Measurements from ENCODE around the gene IGF1.

The IGF1 gene

DNA sequence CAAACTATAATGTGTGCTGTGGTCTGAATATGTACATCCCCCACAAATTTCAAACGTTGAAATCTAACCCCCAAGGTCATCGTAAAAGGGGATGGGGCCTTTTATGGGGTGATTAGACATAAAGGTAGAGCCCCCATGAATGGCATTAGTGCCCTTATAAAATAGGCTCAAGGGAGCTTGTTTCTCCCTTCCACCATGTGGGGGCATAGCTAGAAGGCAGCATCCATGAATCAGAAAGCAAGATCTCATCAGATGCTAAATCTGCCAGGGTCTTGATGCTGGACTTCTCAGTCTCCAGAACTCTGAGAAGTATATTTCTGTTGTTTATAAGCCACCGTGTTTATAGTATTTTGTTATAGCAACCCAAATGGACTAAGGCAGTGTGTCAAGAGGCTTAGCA is 33.4 kb upstream of the IGF1 start:
- Histone ChIP-seq H3K4me1 (ENCODE audit: control insufficient read depth, insufficient read depth, low read depth, low read length) (no peaks in the 10 kb centered on the region), H3K9me3 (ENCODE audit: control insufficient read depth, low read length) (no peaks in the 10 kb centered on the region), H3K4me3 (ENCODE audit: insufficient read depth in 1 of 2, low read depth in 1 of 2, low read length in 2 of 2) (no peak overlapping the region), H3K18ac (ENCODE audit: low read depth in 1 of 2, low read length in 2 of 2) (no peak overlapping the region), H3K4ac (ENCODE audit: low read depth in 1 of 2, low read length in 2 of 2) (no peak overlapping the region), H2AK5ac (ENCODE audit: low read length, severe bottlenecking) (no peak overlapping the region), H2BK5ac (ENCODE audit: low read depth, low read length, poor library complexity, severe bottlenecking) (no peak overlapping the region), H2AFZ (ENCODE audit: low read depth, low read length) (no peak overlapping the region), H2BK120ac (ENCODE audit: low read depth, low read length) (no peak overlapping the region), H3K79me1 (replicated peaks; ENCODE audit: low read length, poor library complexity, severe bottlenecking) (no peaks in the 10 kb centered on the region), H2BK12ac (ENCODE audit: low read length in 2 of 2) (no peak overlapping the region), H3K14ac (ENCODE audit: low read length in 2 of 2) (no peak overlapping the region), H3K9ac (ENCODE audit: low read length) (no peak overlapping the region), H2BK15ac (ENCODE audit: low read depth, poor library complexity, severe bottlenecking) (no peak overlapping the region), H3K27me3 (ENCODE audit: control insufficient read depth in 1 of 2, insufficient read depth in 1 of 2, low read length in 2 of 2) (no peaks in the 10 kb centered on the region), H3K27ac (ENCODE audit: low read length, poor library complexity, severe bottlenecking) (no peak overlapping the region), H3K23ac (ENCODE audit: low read length in 2 of 2) (no peak overlapping the region), H4K91ac (ENCODE audit: low read length) (no peak overlapping the region), H3K4me2 (ENCODE audit: low read length, poor library complexity, severe bottlenecking) (no peak overlapping the region), H4K8ac (ENCODE audit: low read length) (no peak overlapping the region), H3K36me3 (ENCODE audit: control insufficient read depth in 1 of 2, insufficient read depth in 2 of 2, low read depth in 1 of 2, low read length in 2 of 2) (no peaks in the 10 kb centered on the region)
- WGBS = 100% methylated on average over 3 of the region's 3 CpGs
- peak; percentile 5 for DNase-seq

DNA sequence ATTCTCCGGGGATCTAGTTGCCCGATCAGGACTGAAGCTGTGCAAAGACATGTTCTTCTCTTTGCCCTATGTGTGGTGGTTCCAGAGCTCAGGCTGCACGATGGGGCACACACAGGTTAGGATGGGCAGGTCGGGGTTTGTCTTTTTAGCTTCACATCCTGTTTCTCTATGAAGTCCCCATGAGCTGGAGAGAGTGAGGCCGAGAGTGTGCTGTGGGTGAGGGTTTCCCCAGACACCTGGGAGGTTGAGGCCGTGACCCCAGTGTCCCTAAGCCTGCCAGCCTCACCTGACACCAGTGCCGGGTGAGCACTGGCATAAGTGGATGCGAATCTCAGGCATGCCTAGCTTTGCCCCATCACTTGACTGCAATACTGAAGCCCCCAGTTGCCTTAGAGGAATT is 32.9 kb upstream of the IGF1 start:
- no peak overlapping the region for H3K18ac ChIP-seq (ENCODE audit: low read depth in 1 of 2, low read length in 2 of 2)
- no peak overlapping the region for H2BK120ac ChIP-seq (ENCODE audit: low read depth, low read length)
- no peak overlapping the region for H3K23ac ChIP-seq (ENCODE audit: low read length in 2 of 2)
- no peaks in the 10 kb centered on the region for H3K4me1 ChIP-seq (ENCODE audit: control insufficient read depth, insufficient read depth, low read depth, low read length)
- H2AK5ac ChIP-seq (ENCODE audit: low read length, severe bottlenecking) = no peak overlapping the region
- no peaks in the 10 kb centered on the region for H3K27me3 ChIP-seq (ENCODE audit: control insufficient read depth in 1 of 2, insufficient read depth in 1 of 2, low read length in 2 of 2)
- H2AFZ ChIP-seq (ENCODE audit: low read depth, low read length) = no peak overlapping the region
- H3K9me3 ChIP-seq (ENCODE audit: control insufficient read depth, low read length) = no peaks in the 10 kb centered on the region
- no peak overlapping the region for H3K9ac ChIP-seq (ENCODE audit: low read length)
- no peak overlapping the region for H3K4ac ChIP-seq (ENCODE audit: low read depth in 1 of 2, low read length in 2 of 2)
- H3K27ac ChIP-seq (ENCODE audit: low read length, poor library complexity, severe bottlenecking) = no peak overlapping the region
- H3K4me2 ChIP-seq (ENCODE audit: low read length, poor library complexity, severe bottlenecking) = no peak overlapping the region
- H3K79me1 ChIP-seq (replicated peaks; ENCODE audit: low read length, poor library complexity, severe bottlenecking) = no peaks in the 10 kb centered on the region
- no peak overlapping the region for H4K8ac ChIP-seq (ENCODE audit: low read length)
- H3K36me3 ChIP-seq (ENCODE audit: control insufficient read depth in 1 of 2, insufficient read depth in 2 of 2, low read depth in 1 of 2, low read length in 2 of 2) = no peaks in the 10 kb centered on the region
- H3K14ac ChIP-seq (ENCODE audit: low read length in 2 of 2) = no peak overlapping the region
- H4K91ac ChIP-seq (ENCODE audit: low read length) = no peak overlapping the region
- H2BK12ac ChIP-seq (ENCODE audit: low read length in 2 of 2) = no peak overlapping the region
- no peak overlapping the region for H3K4me3 ChIP-seq (ENCODE audit: insufficient read depth in 1 of 2, low read depth in 1 of 2, low read length in 2 of 2)
- no peak overlapping the region for H2BK15ac ChIP-seq (ENCODE audit: low read depth, poor library complexity, severe bottlenecking)
- DNase-seq = no peak
- no peak overlapping the region for H2BK5ac ChIP-seq (ENCODE audit: low read depth, low read length, poor library complexity, severe bottlenecking)
- WGBS = 75% methylated on average over 8 of the region's 8 CpGs

DNA sequence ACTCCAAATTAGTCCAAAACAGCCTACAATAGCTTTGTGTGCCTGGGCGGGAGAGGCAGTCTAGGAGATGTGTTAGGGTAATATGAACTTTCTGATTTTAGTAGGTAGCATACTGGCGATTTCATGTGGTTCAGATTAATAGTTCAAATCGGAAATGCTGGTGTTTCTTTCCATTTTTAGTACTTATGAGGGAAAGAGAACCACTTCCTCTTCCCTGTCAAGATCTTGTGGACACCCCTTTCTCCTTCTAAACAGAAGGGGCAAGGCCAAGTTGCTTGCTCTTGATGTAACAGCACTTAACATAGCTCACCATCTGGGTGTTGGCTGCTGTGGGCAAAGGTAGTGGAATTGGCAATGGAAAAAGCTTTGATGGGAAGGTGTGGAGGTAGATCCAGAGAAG is 32.2 kb upstream of the IGF1 start:
- WGBS = 72% methylated on average over 3 of the region's 3 CpGs
- no peak for DNase-seq
- H3K9ac ChIP-seq (ENCODE audit: low read length) = no peak overlapping the region

DNA sequence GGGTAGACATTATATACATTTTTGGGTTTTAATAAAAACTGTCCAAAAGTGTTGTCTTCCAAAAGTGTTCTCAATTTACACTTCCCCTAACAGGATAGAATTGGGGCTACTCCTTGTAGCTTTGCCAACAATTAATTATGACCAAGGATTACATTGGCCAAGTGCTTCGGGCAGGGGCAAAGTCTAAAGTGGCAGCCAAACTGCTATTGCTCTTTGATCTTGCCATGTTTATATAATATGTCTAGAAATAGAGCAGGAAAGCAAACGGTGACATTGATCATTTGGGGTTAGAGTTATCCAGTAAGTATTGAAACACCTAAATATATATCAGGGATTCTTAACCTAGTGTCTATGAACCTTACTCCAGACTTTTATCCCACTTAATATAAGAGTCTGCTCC is 31.2 kb upstream of the IGF1 start:
- 73% methylated on average over 1 of the region's 2 CpGs for WGBS
- no peaks in the 10 kb centered on the region for H3K36me3 ChIP-seq (ENCODE audit: control insufficient read depth in 1 of 2, insufficient read depth in 2 of 2, low read depth in 1 of 2, low read length in 2 of 2)
- H3K79me1 ChIP-seq (replicated peaks; ENCODE audit: low read length, poor library complexity, severe bottlenecking) = no peaks in the 10 kb centered on the region

More for the DNA sequence above, 32.2 kb upstream of the IGF1 start:
- Histone ChIP-seq H2AK5ac (ENCODE audit: low read length, severe bottlenecking) (no peak overlapping the region), H2BK5ac (ENCODE audit: low read depth, low read length, poor library complexity, severe bottlenecking) (no peak overlapping the region), H3K4me1 (ENCODE audit: control insufficient read depth, insufficient read depth, low read depth, low read length) (no peaks in the 10 kb centered on the region), H3K4me3 (ENCODE audit: insufficient read depth in 1 of 2, low read depth in 1 of 2, low read length in 2 of 2) (no peak overlapping the region), H3K79me1 (replicated peaks; ENCODE audit: low read length, poor library complexity, severe bottlenecking) (no peaks in the 10 kb centered on the region), H3K9me3 (ENCODE audit: control insufficient read depth, low read length) (no peaks in the 10 kb centered on the region), H4K91ac (ENCODE audit: low read length) (no peak overlapping the region), H3K14ac (ENCODE audit: low read length in 2 of 2) (no peak overlapping the region), H2BK120ac (ENCODE audit: low read depth, low read length) (no peak overlapping the region), H2BK15ac (ENCODE audit: low read depth, poor library complexity, severe bottlenecking) (no peak overlapping the region), H2AFZ (ENCODE audit: low read depth, low read length) (no peak overlapping the region), H3K36me3 (ENCODE audit: control insufficient read depth in 1 of 2, insufficient read depth in 2 of 2, low read depth in 1 of 2, low read length in 2 of 2) (no peaks in the 10 kb centered on the region), H2BK12ac (ENCODE audit: low read length in 2 of 2) (no peak overlapping the region), H3K27me3 (ENCODE audit: control insufficient read depth in 1 of 2, insufficient read depth in 1 of 2, low read length in 2 of 2) (no peaks in the 10 kb centered on the region), H3K23ac (ENCODE audit: low read length in 2 of 2) (no peak overlapping the region), H3K4me2 (ENCODE audit: low read length, poor library complexity, severe bottlenecking) (no peak overlapping the region), H3K18ac (ENCODE audit: low read depth in 1 of 2, low read length in 2 of 2) (no peak overlapping the region), H4K8ac (ENCODE audit: low read length) (no peak overlapping the region), H3K27ac (ENCODE audit: low read length, poor library complexity, severe bottlenecking) (no peak overlapping the region), H3K4ac (ENCODE audit: low read depth in 1 of 2, low read length in 2 of 2) (no peak overlapping the region)

More for the DNA sequence above, 31.2 kb upstream of the IGF1 start:
- no peak overlapping the region for H3K18ac ChIP-seq (ENCODE audit: low read depth in 1 of 2, low read length in 2 of 2)
- no peak overlapping the region for H3K4me2 ChIP-seq (ENCODE audit: low read length, poor library complexity, severe bottlenecking)
- no peak overlapping the region for H2BK15ac ChIP-seq (ENCODE audit: low read depth, poor library complexity, severe bottlenecking)
- H2BK120ac ChIP-seq (ENCODE audit: low read depth, low read length) = no peak overlapping the region
- H3K9me3 ChIP-seq (ENCODE audit: control insufficient read depth, low read length) = no peaks in the 10 kb centered on the region
- DNase-seq = no peak
- no peak overlapping the region for H4K91ac ChIP-seq (ENCODE audit: low read length)
- no peak overlapping the region for H3K9ac ChIP-seq (ENCODE audit: low read length)
- H4K8ac ChIP-seq (ENCODE audit: low read length) = no peak overlapping the region
- H3K4me3 ChIP-seq (ENCODE audit: insufficient read depth in 1 of 2, low read depth in 1 of 2, low read length in 2 of 2) = no peak overlapping the region
- no peak overlapping the region for H3K23ac ChIP-seq (ENCODE audit: low read length in 2 of 2)
- H2BK5ac ChIP-seq (ENCODE audit: low read depth, low read length, poor library complexity, severe bottlenecking) = no peak overlapping the region
- no peak overlapping the region for H3K14ac ChIP-seq (ENCODE audit: low read length in 2 of 2)
- no peak overlapping the region for H2AK5ac ChIP-seq (ENCODE audit: low read length, severe bottlenecking)
- H3K4me1 ChIP-seq (ENCODE audit: control insufficient read depth, insufficient read depth, low read depth, low read length) = no peaks in the 10 kb centered on the region
- H2AFZ ChIP-seq (ENCODE audit: low read depth, low read length) = no peak overlapping the region
- no peaks in the 10 kb centered on the region for H3K27me3 ChIP-seq (ENCODE audit: control insufficient read depth in 1 of 2, insufficient read depth in 1 of 2, low read length in 2 of 2)
- no peak overlapping the region for H3K27ac ChIP-seq (ENCODE audit: low read length, poor library complexity, severe bottlenecking)
- no peak overlapping the region for H3K4ac ChIP-seq (ENCODE audit: low read depth in 1 of 2, low read length in 2 of 2)
- H2BK12ac ChIP-seq (ENCODE audit: low read length in 2 of 2) = no peak overlapping the region

All from mesenchymal stem cell (in vitro differentiated cells and primary cell).